Breast epithelium (tissue), 4 donors: Measurements from ENCODE around the gene CHD3. TPM values are rescaled to one million over a fixed set of nuclear protein-coding genes. Genes with fewer than 3 reads are reported as not detected.

ENCODE experiments used
- DNase-seq, 2 donors: peaks; one replicate each; pipeline ENCODE4 v3.0.0-alpha.2; 2019; ENCODE audit warnings: low spot score in 2 of 2
- H3K27ac ChIP-seq, 2 donors: fragments of 200-600 bp; sonication (generic) in 1 of 2; one replicate each; pipeline ENCODE4 v1.5.1; 2016 to 2019; ENCODE audit warnings: mild to moderate bottlenecking in 1 of 2
- H3K27me3 ChIP-seq, 2 donors: fragments of 200-600 bp; sonication (generic) in 1 of 2; one replicate each; pipeline versions ENCODE4 v1.5.1 to v1.6.0; 2017 to 2019; ENCODE audit warnings: control low read depth in 1 of 2, mild to moderate bottlenecking in 1 of 2
- H3K36me3 ChIP-seq: fragments of 200-600 bp; one replicate; pipeline ENCODE4 v1.5.1; 2019
- H3K4me1 ChIP-seq, 2 donors: fragments of 200-600 bp; sonication (generic); one replicate each; pipeline ENCODE4 v1.5.1; 2016 to 2019; ENCODE audit warnings: control low read depth in 1 of 2
- H3K4me3 ChIP-seq, 3 donors: fragments of 200-600 bp; sonication (generic); 1 replicate in 2 of 3; 2 replicates in 1 of 3; pipeline ENCODE4 v1.5.1; 2016 to 2019; ENCODE audit warnings: mild to moderate bottlenecking in 3 of 3, moderate library complexity in 2 of 3
- H3K9me3 ChIP-seq, 2 donors: fragments of 200-600 bp; sonication (generic) in 1 of 2; one replicate each; pipeline ENCODE4 v1.5.1; 2016 to 2019; ENCODE audit warnings: control low read depth in 1 of 2
- POLR2A ChIP-seq: fragments of 450-650 bp; IDR thresholded peaks from one replicate; pipeline ENCODE4 v1.6.1; 2016; ENCODE audit warnings: antibody characterized with exemption, mild to moderate bottlenecking, moderate library complexity
- POLR2AphosphoS5 ChIP-seq, 3 donors: sonication (generic); formaldehyde crosslinking; IDR thresholded peaks; one replicate each; pipeline ENCODE4 v1.6.1; 2017; ENCODE audit warnings: antibody characterized with exemption in 3 of 3
- intact Hi-C: fragments of 100-400 bp; cut with DNase I; formaldehyde crosslinking; loops from one replicate; pipeline ENCODE4 v1.15.1; 2023; ENCODE audit warnings: low total_unique reads
- total RNA-seq, 3 donors: library from RNA; depleted of rRNA; stranded (reverse); fragments of >200 nt; gene quantifications; one replicate each; pipeline ENCODE4 v1.1.0, GENCODE V29; 2016
- TF ChIP-seq, protein P1 (sequence below), 3 donors: fragments of 450-650 bp; IDR thresholded peaks; one replicate each; pipeline ENCODE4 v1.5.1; 2016 to 2017; ENCODE audit warnings: antibody characterized with exemption in 3 of 3, mild to moderate bottlenecking in 3 of 3, moderate library complexity in 3 of 3

Gene CHD3
- total RNA-seq, 3 donors from 2014 or later, result 47.5 to 99.0 (median 90.0) TPM

DNA sequence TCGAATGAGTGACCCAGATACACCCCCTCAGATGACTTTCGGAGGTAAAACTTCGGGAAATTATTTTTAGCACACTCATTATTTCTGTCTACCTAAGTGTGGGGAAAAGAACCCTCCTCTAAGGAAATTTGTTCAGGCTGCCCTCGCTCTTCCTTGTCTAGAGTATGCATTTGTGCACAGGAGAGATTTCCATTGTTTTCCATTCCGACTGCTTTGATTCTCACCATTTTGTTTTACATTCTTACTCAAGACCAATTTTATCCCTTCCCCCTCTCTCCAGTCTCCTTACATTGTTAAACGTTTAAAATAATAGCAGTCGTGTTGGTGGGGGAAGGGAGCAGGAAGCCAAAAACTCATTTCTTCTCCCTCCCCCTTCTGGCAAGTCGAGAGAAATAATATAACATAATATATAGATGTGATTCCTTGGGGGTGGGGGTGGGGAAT, 1.5 kb upstream of the CHD3 start:
- Histone ChIP-seq H3K27ac (peak overlapping the region; percentile 95 to 99), H3K9me3 (no peaks in the 10 kb centered on the region), H3K36me3 (no peaks in the 10 kb centered on the region), H3K27me3 (no peaks in the 10 kb centered on the region), H3K4me3 (peak overlapping the region; percentile 86 to 93 (median 89)), H3K4me1 (peaks cover 12 to 13% of the 10 kb centered on the region in 2 donors)
- intact Hi-C loops, result no loop called here
- TF ChIP-seq, protein P1, sequence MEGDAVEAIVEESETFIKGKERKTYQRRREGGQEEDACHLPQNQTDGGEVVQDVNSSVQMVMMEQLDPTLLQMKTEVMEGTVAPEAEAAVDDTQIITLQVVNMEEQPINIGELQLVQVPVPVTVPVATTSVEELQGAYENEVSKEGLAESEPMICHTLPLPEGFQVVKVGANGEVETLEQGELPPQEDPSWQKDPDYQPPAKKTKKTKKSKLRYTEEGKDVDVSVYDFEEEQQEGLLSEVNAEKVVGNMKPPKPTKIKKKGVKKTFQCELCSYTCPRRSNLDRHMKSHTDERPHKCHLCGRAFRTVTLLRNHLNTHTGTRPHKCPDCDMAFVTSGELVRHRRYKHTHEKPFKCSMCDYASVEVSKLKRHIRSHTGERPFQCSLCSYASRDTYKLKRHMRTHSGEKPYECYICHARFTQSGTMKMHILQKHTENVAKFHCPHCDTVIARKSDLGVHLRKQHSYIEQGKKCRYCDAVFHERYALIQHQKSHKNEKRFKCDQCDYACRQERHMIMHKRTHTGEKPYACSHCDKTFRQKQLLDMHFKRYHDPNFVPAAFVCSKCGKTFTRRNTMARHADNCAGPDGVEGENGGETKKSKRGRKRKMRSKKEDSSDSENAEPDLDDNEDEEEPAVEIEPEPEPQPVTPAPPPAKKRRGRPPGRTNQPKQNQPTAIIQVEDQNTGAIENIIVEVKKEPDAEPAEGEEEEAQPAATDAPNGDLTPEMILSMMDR (IDR thresholded peaks at IDR 0.05), result peak in 2 of 3 donors; percentile 13
- TF ChIP-seq POLR2A (no peak), POLR2AphosphoS5 (IDR thresholded peaks at IDR 0.05) (no peak)
- no peak for DNase-seq

DNA sequence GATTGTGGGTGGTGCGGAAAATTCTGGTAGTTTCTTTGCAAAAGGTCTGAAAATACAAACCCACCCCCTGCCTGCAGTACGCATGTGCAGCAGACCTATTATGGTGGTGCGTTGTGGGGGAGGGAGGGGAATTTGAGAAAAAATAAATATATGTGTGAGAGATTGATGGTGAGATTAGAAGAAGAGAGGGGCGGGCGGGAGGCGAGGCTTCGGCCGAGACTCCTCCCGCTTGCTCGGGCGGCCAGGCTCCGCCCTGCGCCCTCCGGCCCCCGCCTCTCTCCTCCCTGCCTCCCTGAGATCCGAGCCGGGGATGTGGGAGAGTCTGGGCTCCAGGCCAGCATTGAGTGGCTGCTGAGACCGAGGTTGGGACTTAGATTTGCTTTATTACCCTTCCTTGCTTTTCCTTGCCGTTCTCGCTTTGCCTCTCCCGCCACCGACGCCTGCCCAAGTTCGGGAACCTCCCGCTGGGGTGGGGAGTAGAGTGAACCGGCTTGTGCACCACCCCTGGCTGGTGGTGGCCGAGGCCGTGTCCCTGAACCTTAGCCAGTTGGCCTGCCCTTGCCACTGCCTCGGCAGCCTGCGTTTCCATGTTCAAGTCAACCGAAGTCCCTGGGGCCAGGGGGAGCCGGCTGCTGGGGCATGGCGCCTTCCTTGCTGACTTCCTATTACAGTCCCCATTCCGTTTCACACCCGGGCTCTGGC, 956 bp upstream of the CHD3 start:
- Histone ChIP-seq H3K4me1 (peaks cover 12 to 13% of the 10 kb centered on the region in 2 donors), H3K27me3 (no peaks in the 10 kb centered on the region)
- intact Hi-C loops, result no loop called here

DNA sequence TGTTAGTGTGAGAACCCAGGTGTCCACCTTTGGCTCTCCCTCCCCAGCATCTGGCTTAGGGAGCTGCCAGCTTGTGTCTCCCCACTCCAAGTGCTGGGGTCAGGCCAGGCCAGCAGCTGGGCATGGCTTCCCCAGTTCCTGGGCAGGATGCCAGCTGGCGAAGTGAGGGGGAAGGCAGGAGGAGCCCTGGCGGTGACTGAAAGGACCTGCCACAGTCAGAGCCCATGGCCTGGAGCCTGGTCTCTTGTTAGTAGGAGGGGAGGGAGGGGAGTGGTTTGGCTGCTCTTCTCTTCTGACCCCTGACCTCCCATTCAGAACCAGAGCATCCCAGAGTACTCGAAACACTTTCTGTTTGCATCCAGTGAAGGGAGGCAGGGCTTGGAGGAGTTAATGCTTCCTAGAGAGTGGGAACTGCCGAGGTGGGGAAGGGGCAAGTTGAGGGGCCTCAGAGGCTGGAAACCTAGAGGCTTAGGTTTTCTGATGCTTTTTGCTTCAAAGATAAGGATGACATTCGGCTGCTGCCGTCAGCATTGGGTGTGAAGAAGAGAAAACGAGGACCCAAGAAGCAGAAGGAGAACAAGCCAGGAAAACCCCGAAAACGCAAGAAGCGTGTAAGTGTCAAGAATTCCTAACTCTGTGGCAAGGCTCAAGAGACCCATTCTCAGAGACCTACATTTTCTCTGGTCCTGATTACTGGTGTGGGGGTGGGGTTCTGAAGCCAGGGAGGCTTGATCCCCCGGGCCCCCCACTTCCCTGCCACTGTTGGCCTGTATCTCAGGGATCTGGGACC, 772 bp downstream of the CHD3 start:
- H3K4me1 ChIP-seq, result peaks cover 12 to 13% of the 10 kb centered on the region in 2 donors
- no peaks in the 10 kb centered on the region for H3K9me3 ChIP-seq
- peak overlapping the region; percentile 95 to 99 for H3K27ac ChIP-seq
- no peaks in the 10 kb centered on the region for H3K36me3 ChIP-seq
- peak overlapping the region in 2 of 3 donors; percentile 86 to 93 for H3K4me3 ChIP-seq
- TF ChIP-seq POLR2A (no peak), POLR2AphosphoS5 (IDR thresholded peaks at IDR 0.05) (peak; percentile 77 to 90 (median 79))
- TF ChIP-seq, protein P1 (IDR thresholded peaks at IDR 0.05), result peak; percentile 84 to 86 (median 85)
- intact Hi-C loops, result no loop called here
- peak; percentile 98 to 100 for DNase-seq
- H3K27me3 ChIP-seq, result no peaks in the 10 kb centered on the region

More for the DNA sequence above, 956 bp upstream of the CHD3 start:
- H3K9me3 ChIP-seq, result no peaks in the 10 kb centered on the region
- peak; percentile 93 to 96 for DNase-seq
- no peaks in the 10 kb centered on the region for H3K36me3 ChIP-seq
- TF ChIP-seq, protein P1 (IDR thresholded peaks at IDR 0.05), result peak in 1 of 3 donors; percentile 7
- TF ChIP-seq POLR2A (no peak), POLR2AphosphoS5 (IDR thresholded peaks at IDR 0.05) (peak in 2 of 3 donors; percentile 34 to 55)
- H3K4me3 ChIP-seq, result peak overlapping the region; percentile 86 to 93 (median 89)
- peak overlapping the region; percentile 95 to 99 for H3K27ac ChIP-seq

DNA sequence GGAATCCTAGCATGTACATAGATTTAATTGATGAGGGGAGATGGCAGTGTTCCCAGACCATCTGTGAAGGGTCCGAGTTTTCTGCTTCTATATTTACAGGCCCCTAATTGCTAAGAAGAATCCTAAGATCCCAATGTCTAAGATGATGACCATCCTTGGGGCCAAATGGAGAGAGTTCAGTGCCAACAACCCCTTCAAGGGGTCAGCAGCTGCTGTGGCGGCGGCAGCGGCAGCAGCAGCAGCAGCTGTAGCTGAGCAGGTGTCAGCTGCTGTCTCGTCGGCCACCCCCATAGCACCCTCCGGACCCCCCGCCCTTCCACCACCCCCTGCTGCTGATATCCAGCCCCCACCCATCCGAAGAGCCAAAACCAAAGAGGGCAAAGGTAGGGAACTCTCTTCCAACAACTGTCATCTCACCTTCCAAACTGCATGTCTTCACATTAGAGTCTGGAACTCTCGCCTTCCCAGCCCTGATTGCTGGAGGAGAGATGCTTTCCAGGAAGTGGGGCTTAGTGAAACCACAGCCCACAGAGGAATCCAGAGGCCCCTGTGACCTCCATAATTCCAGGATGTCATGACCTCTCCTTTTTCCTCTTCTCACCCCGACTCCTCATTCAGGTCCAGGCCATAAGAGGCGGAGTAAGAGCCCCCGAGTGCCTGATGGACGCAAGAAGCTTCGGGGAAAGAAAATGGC, 4.7 kb downstream of the CHD3 start:
- no peak for TF ChIP-seq POLR2AphosphoS5 (IDR thresholded peaks at IDR 0.05)
- TF ChIP-seq POLR2A, result no peak
- TF ChIP-seq, protein P1 (IDR thresholded peaks at IDR 0.05), result no peak
- Histone ChIP-seq H3K4me1 (peaks cover 8 to 10% of the 10 kb centered on the region in 2 donors), H3K27ac (no peak overlapping the region), H3K27me3 (no peaks in the 10 kb centered on the region), H3K9me3 (no peaks in the 10 kb centered on the region), H3K4me3 (no peak overlapping the region), H3K36me3 (no peaks in the 10 kb centered on the region)
- no peak for DNase-seq
- intact Hi-C loops, result no loop called here
